Hepatocyte (in vitro differentiated cells): ENCODE data around the gene PDS5A.
"Not testable (repeated sequence)": the region's sequence is repeated elsewhere in the genome, so short reads cannot be mapped to it uniquely, and the experiment has no call there.

ENCODE experiments used
- EZH2 ChIP-seq: fragments of 200-600 bp; sonication (generic); IDR thresholded peaks from 2 replicates; pipeline ENCODE4 v1.6.1; 2016; ENCODE audit warnings: antibody characterized with exemption, mild to moderate bottlenecking, borderline replicate concordance
- EZH2phosphoT487 ChIP-seq: fragments of 200-600 bp; sonication (generic); IDR thresholded peaks from one replicate; pipeline ENCODE4 v1.6.1; 2018; ENCODE audit warnings: antibody characterized with exemption, mild to moderate bottlenecking, low read depth, moderate library complexity; ENCODE audit not compliant: unreplicated experiment, severe bottlenecking
- TF ChIP-seq, protein P1 (sequence below): fragments of 200-600 bp; sonication (generic); IDR thresholded peaks from 2 replicates; pipeline ENCODE4 v1.5.1; 2016; ENCODE audit warnings: antibody characterized with exemption, mild to moderate bottlenecking; ENCODE audit not compliant: poor library complexity

GRCh38 chr4:39813761-39814160, 163.9 kb downstream of the PDS5A start:
- TF ChIP-seq, protein P1, sequence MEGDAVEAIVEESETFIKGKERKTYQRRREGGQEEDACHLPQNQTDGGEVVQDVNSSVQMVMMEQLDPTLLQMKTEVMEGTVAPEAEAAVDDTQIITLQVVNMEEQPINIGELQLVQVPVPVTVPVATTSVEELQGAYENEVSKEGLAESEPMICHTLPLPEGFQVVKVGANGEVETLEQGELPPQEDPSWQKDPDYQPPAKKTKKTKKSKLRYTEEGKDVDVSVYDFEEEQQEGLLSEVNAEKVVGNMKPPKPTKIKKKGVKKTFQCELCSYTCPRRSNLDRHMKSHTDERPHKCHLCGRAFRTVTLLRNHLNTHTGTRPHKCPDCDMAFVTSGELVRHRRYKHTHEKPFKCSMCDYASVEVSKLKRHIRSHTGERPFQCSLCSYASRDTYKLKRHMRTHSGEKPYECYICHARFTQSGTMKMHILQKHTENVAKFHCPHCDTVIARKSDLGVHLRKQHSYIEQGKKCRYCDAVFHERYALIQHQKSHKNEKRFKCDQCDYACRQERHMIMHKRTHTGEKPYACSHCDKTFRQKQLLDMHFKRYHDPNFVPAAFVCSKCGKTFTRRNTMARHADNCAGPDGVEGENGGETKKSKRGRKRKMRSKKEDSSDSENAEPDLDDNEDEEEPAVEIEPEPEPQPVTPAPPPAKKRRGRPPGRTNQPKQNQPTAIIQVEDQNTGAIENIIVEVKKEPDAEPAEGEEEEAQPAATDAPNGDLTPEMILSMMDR, result not testable (repeated sequence)
- not testable (repeated sequence) for TF ChIP-seq EZH2, EZH2phosphoT487
